K562 (cell line): ENCODE data around the gene TMEM132D. TPM values are rescaled to one million over a fixed set of nuclear protein-coding genes. Genes with fewer than 3 reads are reported as not detected.

Experiments
- MEF2A ChIP-seq: IDR thresholded peaks from 2 replicates; pipeline ENCODE4 v1.6.1; 2011; ENCODE audit warnings: low read depth, mild to moderate bottlenecking, low read length, moderate library complexity; ENCODE audit not compliant: control insufficient read depth
- NFIX ChIP-seq: fragments of 250-450 bp; sonication (Bioruptor Pico); IDR thresholded peaks from 2 replicates; pipeline ENCODE4 v1.4.0; 2020; ENCODE audit warnings: low read depth, mild to moderate bottlenecking, moderate library complexity
- RBM15 ChIP-seq: fragments of 200-400 bp; formaldehyde crosslinking; IDR thresholded peaks from 2 replicates; pipeline ENCODE4 v1.6.1; 2018; ENCODE audit warnings: mild to moderate bottlenecking, low read length, moderate library complexity; ENCODE audit not compliant: insufficient read depth
- SMARCB1 ChIP-seq: IDR thresholded peaks from 2 replicates; pipeline ENCODE4 v1.6.1; 2011; ENCODE audit warnings: improper control_type of control experiment, low read depth; ENCODE audit not compliant: insufficient read length
- ZNF668 ChIP-seq: fragments of 250-450 bp; sonication (Bioruptor Pico); IDR thresholded peaks from 2 replicates; pipeline ENCODE4 v1.8.0; 2022; ENCODE audit warnings: mild to moderate bottlenecking, inconsistent platforms
- polyA plus RNA-seq, 8 experiments: library from polyadenylated mRNA; depleted of rRNA in 4 of 8; stranded (reverse) in 5 of 8; unstranded in 3 of 8; fragments of >200 nt; fragmentation: Nextera tagmentation in 2 of 8; fragmentation: Illumina TruSeq in 1 of 8; extraction: Ambion mirVana in 2 of 8; extraction: Trizol in 1 of 8; gene quantifications; 2 replicates each; pipeline versions ENCODE4 v1.2.1 to v1.2.3, GENCODE V29; 2011 to 2014; ENCODE audit warnings: inconsistent platforms in 1 of 8, missing spikeins in 1 of 8
- total RNA-seq, 7 experiments: library from RNA; depleted of rRNA in 6 of 7; stranded (reverse); fragments of >200 nt in 6 of 7; fragmentation: Illumina TruSeq in 2 of 7; extraction: Trizol in 2 of 7; gene quantifications; 2 replicates each; pipeline versions ENCODE4 v1.2.1 to v1.2.3, GENCODE V29; 2011 to 2021; ENCODE audit warnings: low replicate concordance in 1 of 7
- TF ChIP-seq, protein P1 (sequence below): fragments of 250-450 bp; sonication (Bioruptor Pico); IDR thresholded peaks from 2 replicates; pipeline ENCODE4 v1.4.0; 2020
- TF ChIP-seq, protein P2 (sequence below): fragments of 450-650 bp; IDR thresholded peaks from 2 replicates; pipeline ENCODE4 v1.6.1; 2016
- TF ChIP-seq, protein P3 (sequence below): IDR thresholded peaks from 3 replicates; pipeline ENCODE4 v1.6.1; 2011; ENCODE audit warnings: borderline replicate concordance, mild to moderate bottlenecking, moderate library complexity; ENCODE audit not compliant: insufficient read length; ENCODE audit errors: extremely low read depth

The TMEM132D gene
- total and polyA plus RNA-seq, 9 of the 15 experiments (the other 6 are each of a cell fraction or from before 2014, with no cell fraction given): not detected

DNA sequence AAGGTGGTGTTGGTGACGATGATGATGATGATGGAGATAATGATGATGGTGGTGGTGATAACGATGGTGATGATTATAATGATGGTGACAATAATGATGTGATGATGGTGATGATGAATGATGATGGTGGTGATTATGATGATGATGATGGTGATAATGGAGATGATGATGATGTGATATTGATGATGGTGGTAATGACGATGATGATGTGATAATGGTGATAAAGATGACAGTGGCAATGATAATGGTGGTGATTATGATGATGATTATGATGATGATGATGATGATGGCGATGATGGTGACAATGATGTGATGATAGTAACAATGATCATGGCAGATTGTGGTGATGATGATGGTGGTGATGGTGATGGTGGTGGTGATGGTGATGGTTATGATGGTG lies 532.6 kb downstream of the TMEM132D start (continued):
- no peak for TF ChIP-seq SMARCB1
- TF ChIP-seq, protein P1, sequence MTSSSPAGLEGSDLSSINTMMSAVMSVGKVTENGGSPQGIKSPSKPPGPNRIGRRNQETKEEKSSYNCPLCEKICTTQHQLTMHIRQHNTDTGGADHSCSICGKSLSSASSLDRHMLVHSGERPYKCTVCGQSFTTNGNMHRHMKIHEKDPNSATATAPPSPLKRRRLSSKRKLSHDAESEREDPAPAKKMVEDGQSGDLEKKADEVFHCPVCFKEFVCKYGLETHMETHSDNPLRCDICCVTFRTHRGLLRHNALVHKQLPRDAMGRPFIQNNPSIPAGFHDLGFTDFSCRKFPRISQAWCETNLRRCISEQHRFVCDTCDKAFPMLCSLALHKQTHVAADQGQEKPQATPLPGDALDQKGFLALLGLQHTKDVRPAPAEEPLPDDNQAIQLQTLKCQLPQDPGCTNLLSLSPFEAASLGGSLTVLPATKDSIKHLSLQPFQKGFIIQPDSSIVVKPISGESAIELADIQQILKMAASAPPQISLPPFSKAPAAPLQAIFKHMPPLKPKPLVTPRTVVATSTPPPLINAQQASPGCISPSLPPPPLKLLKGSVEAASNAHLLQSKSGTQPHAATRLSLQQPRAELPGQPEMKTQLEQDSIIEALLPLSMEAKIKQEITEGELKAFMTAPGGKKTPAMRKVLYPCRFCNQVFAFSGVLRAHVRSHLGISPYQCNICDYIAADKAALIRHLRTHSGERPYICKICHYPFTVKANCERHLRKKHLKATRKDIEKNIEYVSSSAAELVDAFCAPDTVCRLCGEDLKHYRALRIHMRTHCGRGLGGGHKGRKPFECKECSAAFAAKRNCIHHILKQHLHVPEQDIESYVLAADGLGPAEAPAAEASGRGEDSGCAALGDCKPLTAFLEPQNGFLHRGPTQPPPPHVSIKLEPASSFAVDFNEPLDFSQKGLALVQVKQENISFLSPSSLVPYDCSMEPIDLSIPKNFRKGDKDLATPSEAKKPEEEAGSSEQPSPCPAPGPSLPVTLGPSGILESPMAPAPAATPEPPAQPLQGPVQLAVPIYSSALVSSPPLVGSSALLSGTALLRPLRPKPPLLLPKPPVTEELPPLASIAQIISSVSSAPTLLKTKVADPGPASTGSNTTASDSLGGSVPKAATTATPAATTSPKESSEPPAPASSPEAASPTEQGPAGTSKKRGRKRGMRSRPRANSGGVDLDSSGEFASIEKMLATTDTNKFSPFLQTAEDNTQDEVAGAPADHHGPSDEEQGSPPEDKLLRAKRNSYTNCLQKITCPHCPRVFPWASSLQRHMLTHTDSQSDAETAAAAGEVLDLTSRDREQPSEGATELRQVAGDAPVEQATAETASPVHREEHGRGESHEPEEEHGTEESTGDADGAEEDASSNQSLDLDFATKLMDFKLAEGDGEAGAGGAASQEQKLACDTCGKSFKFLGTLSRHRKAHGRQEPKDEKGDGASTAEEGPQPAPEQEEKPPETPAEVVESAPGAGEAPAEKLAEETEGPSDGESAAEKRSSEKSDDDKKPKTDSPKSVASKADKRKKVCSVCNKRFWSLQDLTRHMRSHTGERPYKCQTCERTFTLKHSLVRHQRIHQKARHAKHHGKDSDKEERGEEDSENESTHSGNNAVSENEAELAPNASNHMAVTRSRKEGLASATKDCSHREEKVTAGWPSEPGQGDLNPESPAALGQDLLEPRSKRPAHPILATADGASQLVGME (CRISPR knock-in tag): no peak
- no peak for TF ChIP-seq NFIX
- TF ChIP-seq, protein P2, sequence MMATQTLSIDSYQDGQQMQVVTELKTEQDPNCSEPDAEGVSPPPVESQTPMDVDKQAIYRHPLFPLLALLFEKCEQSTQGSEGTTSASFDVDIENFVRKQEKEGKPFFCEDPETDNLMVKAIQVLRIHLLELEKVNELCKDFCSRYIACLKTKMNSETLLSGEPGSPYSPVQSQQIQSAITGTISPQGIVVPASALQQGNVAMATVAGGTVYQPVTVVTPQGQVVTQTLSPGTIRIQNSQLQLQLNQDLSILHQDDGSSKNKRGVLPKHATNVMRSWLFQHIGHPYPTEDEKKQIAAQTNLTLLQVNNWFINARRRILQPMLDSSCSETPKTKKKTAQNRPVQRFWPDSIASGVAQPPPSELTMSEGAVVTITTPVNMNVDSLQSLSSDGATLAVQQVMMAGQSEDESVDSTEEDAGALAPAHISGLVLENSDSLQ: no peak
- TF ChIP-seq MEF2A: no peak
- TF ChIP-seq, protein P3, sequence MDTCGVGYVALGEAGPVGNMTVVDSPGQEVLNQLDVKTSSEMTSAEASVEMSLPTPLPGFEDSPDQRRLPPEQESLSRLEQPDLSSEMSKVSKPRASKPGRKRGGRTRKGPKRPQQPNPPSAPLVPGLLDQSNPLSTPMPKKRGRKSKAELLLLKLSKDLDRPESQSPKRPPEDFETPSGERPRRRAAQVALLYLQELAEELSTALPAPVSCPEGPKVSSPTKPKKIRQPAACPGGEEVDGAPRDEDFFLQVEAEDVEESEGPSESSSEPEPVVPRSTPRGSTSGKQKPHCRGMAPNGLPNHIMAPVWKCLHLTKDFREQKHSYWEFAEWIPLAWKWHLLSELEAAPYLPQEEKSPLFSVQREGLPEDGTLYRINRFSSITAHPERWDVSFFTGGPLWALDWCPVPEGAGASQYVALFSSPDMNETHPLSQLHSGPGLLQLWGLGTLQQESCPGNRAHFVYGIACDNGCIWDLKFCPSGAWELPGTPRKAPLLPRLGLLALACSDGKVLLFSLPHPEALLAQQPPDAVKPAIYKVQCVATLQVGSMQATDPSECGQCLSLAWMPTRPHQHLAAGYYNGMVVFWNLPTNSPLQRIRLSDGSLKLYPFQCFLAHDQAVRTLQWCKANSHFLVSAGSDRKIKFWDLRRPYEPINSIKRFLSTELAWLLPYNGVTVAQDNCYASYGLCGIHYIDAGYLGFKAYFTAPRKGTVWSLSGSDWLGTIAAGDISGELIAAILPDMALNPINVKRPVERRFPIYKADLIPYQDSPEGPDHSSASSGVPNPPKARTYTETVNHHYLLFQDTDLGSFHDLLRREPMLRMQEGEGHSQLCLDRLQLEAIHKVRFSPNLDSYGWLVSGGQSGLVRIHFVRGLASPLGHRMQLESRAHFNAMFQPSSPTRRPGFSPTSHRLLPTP: no peak
- no peak for TF ChIP-seq ZNF668 (CRISPR knock-in tag)
- TF ChIP-seq RBM15: no peak
